HEK293 (cell line): ENCODE measurements around the gene CFAP45.

Source experiments
- BCL11A ChIP-seq: fragments of 450-650 bp; formaldehyde crosslinking; IDR thresholded peaks from 2 replicates; pipeline ENCODE4 v1.5.1; 2016; ENCODE audit warnings: low read depth, missing biosample characterization, missing genetic modification characterization
- CTCF ChIP-seq: fragments of 450-650 bp; formaldehyde crosslinking; IDR thresholded peaks from 2 replicates; pipeline ENCODE4 v1.5.1; 2016; ENCODE audit warnings: missing biosample characterization, missing genetic modification characterization
- ELK4 ChIP-seq: IDR thresholded peaks from 2 replicates; pipeline ENCODE4 v1.6.1; 2011; ENCODE audit warnings: mild to moderate bottlenecking, low read depth, low read length, borderline replicate concordance
- KLF9 ChIP-seq: fragments of 450-650 bp; formaldehyde crosslinking; IDR thresholded peaks from 2 replicates; pipeline ENCODE4 v1.5.1; 2016; ENCODE audit warnings: missing biosample characterization, missing genetic modification characterization, low read depth
- PATZ1 ChIP-seq: fragments of 450-650 bp; formaldehyde crosslinking; IDR thresholded peaks from 2 replicates; pipeline ENCODE4 v1.5.1; 2016; ENCODE audit warnings: missing biosample characterization, missing genetic modification characterization
- PRDM6 ChIP-seq: fragments of 450-650 bp; formaldehyde crosslinking; IDR thresholded peaks from 2 replicates; pipeline ENCODE4 v1.5.1; 2017; ENCODE audit warnings: missing biosample characterization, missing genetic modification characterization
- REST ChIP-seq: fragments of 450-650 bp; formaldehyde crosslinking; IDR thresholded peaks from 2 replicates; pipeline ENCODE4 v1.5.1; 2016; ENCODE audit warnings: missing biosample characterization, missing genetic modification characterization
- SALL2 ChIP-seq: fragments of 450-650 bp; formaldehyde crosslinking; IDR thresholded peaks from 2 replicates; pipeline ENCODE4 v1.5.0; 2017; ENCODE audit warnings: missing biosample characterization, mild to moderate bottlenecking, missing genetic modification characterization, borderline replicate concordance
- SP3 ChIP-seq: fragments of 450-650 bp; formaldehyde crosslinking; IDR thresholded peaks from 2 replicates; pipeline ENCODE4 v1.5.1; 2016; ENCODE audit warnings: missing biosample characterization, missing genetic modification characterization
- YY2 ChIP-seq: fragments of 450-650 bp; formaldehyde crosslinking; IDR thresholded peaks from 2 replicates; pipeline ENCODE4 v1.5.1; 2016; ENCODE audit warnings: missing biosample characterization, missing genetic modification characterization
- ZBTB10 ChIP-seq: fragments of 450-650 bp; formaldehyde crosslinking; IDR thresholded peaks from 2 replicates; pipeline ENCODE4 v1.5.1; 2016; ENCODE audit warnings: missing biosample characterization, missing genetic modification characterization
- ZBTB20 ChIP-seq: fragments of 450-650 bp; formaldehyde crosslinking; IDR thresholded peaks from 2 replicates; pipeline ENCODE4 v1.5.1; 2016; ENCODE audit warnings: missing biosample characterization, missing genetic modification characterization
- ZBTB48 ChIP-seq: fragments of 450-650 bp; formaldehyde crosslinking; IDR thresholded peaks from 2 replicates; pipeline ENCODE4 v1.5.1; 2016; ENCODE audit warnings: missing biosample characterization, missing genetic modification characterization
- ZFP41 ChIP-seq: fragments of 450-650 bp; formaldehyde crosslinking; IDR thresholded peaks from 2 replicates; pipeline ENCODE4 v1.5.1; 2016; ENCODE audit warnings: missing biosample characterization, missing genetic modification characterization, borderline replicate concordance
- ZNF121 ChIP-seq: fragments of 450-650 bp; formaldehyde crosslinking; IDR thresholded peaks from 2 replicates; pipeline ENCODE4 v1.5.1; 2016; ENCODE audit warnings: missing biosample characterization, missing genetic modification characterization
- ZNF335 ChIP-seq: fragments of 450-650 bp; formaldehyde crosslinking; conservative IDR thresholded peaks from 2 replicates; pipeline ENCODE4 v1.5.1; 2016; ENCODE audit warnings: missing biosample characterization, missing genetic modification characterization
- ZNF354C ChIP-seq: fragments of 450-650 bp; formaldehyde crosslinking; IDR thresholded peaks from 2 replicates; pipeline ENCODE4 v1.5.1; 2016; ENCODE audit warnings: missing biosample characterization, missing genetic modification characterization, low read depth, borderline replicate concordance
- ZNF416 ChIP-seq: fragments of 450-650 bp; formaldehyde crosslinking; IDR thresholded peaks from 2 replicates; pipeline ENCODE4 v1.5.1; 2016; ENCODE audit warnings: missing biosample characterization, missing genetic modification characterization
- ZNF513 ChIP-seq: fragments of 450-650 bp; IDR thresholded peaks from 2 replicates; pipeline ENCODE4 v1.5.1; 2018; ENCODE audit warnings: missing biosample characterization, missing genetic modification characterization
- ZNF621 ChIP-seq: fragments of 450-650 bp; formaldehyde crosslinking; IDR thresholded peaks from 2 replicates; pipeline ENCODE4 v1.5.1; 2017; ENCODE audit warnings: missing biosample characterization, missing genetic modification characterization
- ZNF692 ChIP-seq: fragments of 450-650 bp; formaldehyde crosslinking; IDR thresholded peaks from 2 replicates; pipeline ENCODE4 v1.5.1; 2016; ENCODE audit warnings: missing biosample characterization, missing genetic modification characterization
- ZNF777 ChIP-seq: fragments of 450-650 bp; formaldehyde crosslinking; IDR thresholded peaks from 2 replicates; pipeline ENCODE4 v1.5.1; 2017; ENCODE audit warnings: missing biosample characterization, missing genetic modification characterization, borderline replicate concordance
- ZNF785 ChIP-seq: fragments of 450-650 bp; formaldehyde crosslinking; IDR thresholded peaks from 2 replicates; pipeline ENCODE4 v1.5.1; 2016; ENCODE audit warnings: missing biosample characterization, missing genetic modification characterization

The CFAP45 gene

GRCh38 chr1:159854116-159854692, 45.8 kb downstream of the CFAP45 start (continued):
- no peak for TF ChIP-seq ZNF785 (tag by site-specific recombination)
- TF ChIP-seq ZNF692 (tag by site-specific recombination): no peak
- peak; percentile 91 for TF ChIP-seq KLF9 (tag by site-specific recombination)
- peak; percentile 65; the same call in 1 of the 2 replicates for TF ChIP-seq ZBTB20 (tag by site-specific recombination)
- TF ChIP-seq ZNF121 (tag by site-specific recombination): no peak
- TF ChIP-seq BCL11A (tag by site-specific recombination): no peak
- TF ChIP-seq ZNF621 (tag by site-specific recombination): no peak
- no peak for TF ChIP-seq ZNF513 (tag by site-specific recombination)
- no peak for TF ChIP-seq YY2 (tag by site-specific recombination)
- TF ChIP-seq ZBTB48 (tag by site-specific recombination): peak; percentile 77; the same call in 1 of the 2 replicates
- peak; percentile 88 for TF ChIP-seq SP3 (tag by site-specific recombination)
- peak; percentile 76 for TF ChIP-seq ZNF335 (tag by site-specific recombination)
- no peak for TF ChIP-seq ZBTB10 (tag by site-specific recombination)
- peak; percentile 63 for TF ChIP-seq PATZ1 (tag by site-specific recombination)
- TF ChIP-seq SALL2 (tag by site-specific recombination): no peak
- no peak for TF ChIP-seq ELK4
- no peak for TF ChIP-seq ZNF416 (tag by site-specific recombination)
- TF ChIP-seq PRDM6: no peak
- no peak for TF ChIP-seq REST (tag by site-specific recombination)
- peak; percentile 91 for TF ChIP-seq ZNF777 (tag by site-specific recombination)
- TF ChIP-seq ZNF354C (tag by site-specific recombination): no peak
- no peak for TF ChIP-seq ZFP41
- no peak for TF ChIP-seq CTCF
